K562 (cell line): ENCODE data around the gene SUMF2. TPM values are rescaled to one million over a fixed set of nuclear protein-coding genes. Genes with fewer than 3 reads are reported as not detected.
A peak's percentile ranks its signal among the peaks of the same experiment; 100 is the strongest.

Experiments used
- CTCFL ChIP-seq: IDR thresholded peaks from 2 replicates; pipeline ENCODE4 v1.6.1; 2011; ENCODE audit warnings: borderline replicate concordance, low read depth, mild to moderate bottlenecking, moderate library complexity, low read length; ENCODE audit not compliant: insufficient read depth, poor library complexity, severe bottlenecking
- DMBX1 ChIP-seq: fragments of 250-450 bp; sonication (Bioruptor Pico); IDR thresholded peaks from 2 replicates; pipeline ENCODE4 v1.8.0; 2022; ENCODE audit warnings: inconsistent platforms, mild to moderate bottlenecking, moderate library complexity, borderline replicate concordance
- ELF1 ChIP-seq: fragments of 200-800 bp; sonication (Bioruptor generic); IDR thresholded peaks from 2 replicates; pipeline ENCODE4 v1.6.1; 2016; ENCODE audit warnings: missing genetic modification characterization, missing compliant biosample characterization
- FOXP4 ChIP-seq: sonication (generic); formaldehyde crosslinking; IDR thresholded peaks from 2 replicates; pipeline ENCODE4 v1.8.0; 2022; ENCODE audit warnings: mild to moderate bottlenecking, missing genetic modification reagents, borderline replicate concordance
- MITF ChIP-seq: IDR thresholded peaks from 2 replicates; pipeline ENCODE4 v1.6.1; 2014; ENCODE audit warnings: antibody characterized with exemption
- PHF20 ChIP-seq: fragments of 450-650 bp; IDR thresholded peaks from 2 replicates; pipeline ENCODE4 v1.6.1; 2018; ENCODE audit not compliant: partially characterized antibody
- RBM15 ChIP-seq: fragments of 200-400 bp; formaldehyde crosslinking; IDR thresholded peaks from 2 replicates; pipeline ENCODE4 v1.6.1; 2018; ENCODE audit warnings: mild to moderate bottlenecking, low read length, moderate library complexity; ENCODE audit not compliant: insufficient read depth
- TBL1XR1 ChIP-seq, 2 experiments: IDR thresholded peaks; 2 replicates each; pipeline ENCODE4 v1.6.1; 2012; ENCODE audit warnings: improper control_type of control experiment in 2 of 2, low read length in 2 of 2, mild to moderate bottlenecking in 1 of 2
- YY1 ChIP-seq, 3 experiments: IDR thresholded peaks; 2 replicates each; pipeline ENCODE4 v1.6.1; 2011; ENCODE audit warnings: low read length in 2 of 3, mild to moderate bottlenecking in 2 of 3, moderate library complexity in 2 of 3, borderline replicate concordance in 1 of 3, control low read depth in 1 of 3, low read depth in 1 of 3; ENCODE audit not compliant: insufficient read depth in 3 of 3, insufficient replicate concordance in 2 of 3, control insufficient read depth in 1 of 3, insufficient read length in 1 of 3; ENCODE audit errors: extremely low read depth in 1 of 3
- ZBTB26 ChIP-seq: fragments of 450-650 bp; formaldehyde crosslinking; IDR thresholded peaks from 2 replicates; pipeline ENCODE4 v1.4.0; 2022; ENCODE audit warnings: missing genetic modification characterization
- ZNF41 ChIP-seq: fragments of 250-450 bp; sonication (Bioruptor Pico); conservative IDR thresholded peaks from 2 replicates; pipeline ENCODE4 v1.4.0; 2020; ENCODE audit warnings: mild to moderate bottlenecking
- ZNF766 ChIP-seq: fragments of 200-800 bp; sonication (Bioruptor generic); conservative IDR thresholded peaks from 2 replicates; pipeline ENCODE4 v1.6.1; 2016; ENCODE audit warnings: missing genetic modification characterization, missing compliant biosample characterization
- polyA plus RNA-seq, 8 experiments: library from polyadenylated mRNA; depleted of rRNA in 4 of 8; stranded (reverse) in 5 of 8; unstranded in 3 of 8; fragments of >200 nt; fragmentation: Nextera tagmentation in 2 of 8; fragmentation: Illumina TruSeq in 1 of 8; extraction: Ambion mirVana in 2 of 8; extraction: Trizol in 1 of 8; gene quantifications; 2 replicates each; pipeline versions ENCODE4 v1.2.1 to v1.2.3, GENCODE V29; 2011 to 2014; ENCODE audit warnings: inconsistent platforms in 1 of 8, missing spikeins in 1 of 8
- total RNA-seq, 7 experiments: library from RNA; depleted of rRNA in 6 of 7; stranded (reverse); fragments of >200 nt in 6 of 7; fragmentation: Illumina TruSeq in 2 of 7; extraction: Trizol in 2 of 7; gene quantifications; 2 replicates each; pipeline versions ENCODE4 v1.2.1 to v1.2.3, GENCODE V29; 2011 to 2021; ENCODE audit warnings: low replicate concordance in 1 of 7

The SUMF2 gene
- total and polyA plus RNA-seq, 9 of the 15 experiments (the other 6 are each of a cell fraction or from before 2014, with no cell fraction given): 39.0 to 113 (median 67.7) TPM

- TF ChIP-seq FOXP4 (CRISPR knock-in tag) (no peak), DMBX1 (CRISPR knock-in tag) (no peak), PHF20 (peak; percentile 2), CTCFL (no peak), ZNF766 (CRISPR knock-in tag) (no peak), MITF (no peak), ZNF41 (CRISPR knock-in tag) (no peak), RBM15 (no peak), ZBTB26 (CRISPR knock-in tag) (no peak), YY1 (IDR thresholded peaks at IDR 0.05; ENCODE audit: borderline replicate concordance in 1 of 3, control insufficient read depth in 1 of 3, extremely low read depth in 1 of 3, insufficient read depth in 3 of 3, insufficient read length in 1 of 3, insufficient replicate concordance in 2 of 3, low read depth in 1 of 3, low read length in 2 of 3) (peak; percentile 58 to 84 (median 82)), ELF1 (tag) (peak; percentile 62; the same call in 1 of the 2 replicates), TBL1XR1 (IDR thresholded peaks at IDR 0.05; ENCODE audit: low read length in 2 of 2) (no peak)
Observed at GRCh38 chr7:56051339-56052191, 12.5 kb upstream of the SUMF2 start, which contains the start of the genes CCT6A and PSPH (continued).
